ENCODE results near the gene CDK5R2.

Gene CDK5R2

DNA sequence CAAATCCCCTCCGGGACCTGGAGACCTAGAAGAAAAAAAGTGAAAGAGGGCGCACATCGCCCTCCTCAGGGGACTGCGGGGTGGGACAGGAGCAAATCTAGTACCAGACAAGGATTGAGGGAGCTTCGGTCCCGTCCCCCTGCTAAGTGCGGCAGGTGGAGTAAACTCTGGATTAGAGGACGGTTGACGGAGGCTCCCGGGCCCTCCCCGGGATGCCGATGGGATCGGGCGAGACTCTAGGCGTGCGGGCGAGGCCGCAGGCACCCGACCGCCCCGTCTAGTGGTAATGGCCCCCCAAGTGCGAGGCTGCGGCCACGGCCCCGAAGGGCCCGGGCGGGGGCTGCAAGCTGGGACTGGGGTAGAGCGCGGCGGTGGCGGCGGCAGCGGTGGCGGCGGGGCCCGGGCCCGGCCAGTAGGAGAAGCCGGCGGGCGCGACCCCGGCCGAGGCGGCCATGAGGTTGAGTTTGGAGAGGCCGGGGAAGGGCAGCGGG lies 22.0 kb downstream of the CDK5R2 start:
- H3K4me3 ChIP-seq (ENCODE audit: insufficient read length, low read depth), result peak overlapping the region; percentile 29
- no peaks in the 10 kb centered on the region for H3K9me3 ChIP-seq (ENCODE audit: insufficient read depth, low read length)
- H3K36me3 ChIP-seq (ENCODE audit: insufficient read depth, insufficient read length, low read length), result no peaks in the 10 kb centered on the region
- no peak overlapping the region for H3K9ac ChIP-seq (ENCODE audit: insufficient read length, low read depth)
- H3K27me3 ChIP-seq (ENCODE audit: insufficient read depth, insufficient read length), result peaks cover 91% of the 10 kb centered on the region
- DNase-seq (ENCODE audit: low read depth, low spot score), result no peak
- peaks cover 22% of the 10 kb centered on the region for H3K4me1 ChIP-seq (ENCODE audit: insufficient read depth, insufficient read length)
- TF ChIP-seq ZNF274 (IDR thresholded peaks at IDR 0.05; ENCODE audit: low read depth, low read length), result no peak
- TF ChIP-seq YY1 (IDR thresholded peaks at IDR 0.05; ENCODE audit: insufficient read depth, insufficient read length), result no peak
- no peak for TF ChIP-seq SUZ12 (IDR thresholded peaks at IDR 0.05; ENCODE audit: extremely low read depth, insufficient read depth, insufficient read length)

DNA sequence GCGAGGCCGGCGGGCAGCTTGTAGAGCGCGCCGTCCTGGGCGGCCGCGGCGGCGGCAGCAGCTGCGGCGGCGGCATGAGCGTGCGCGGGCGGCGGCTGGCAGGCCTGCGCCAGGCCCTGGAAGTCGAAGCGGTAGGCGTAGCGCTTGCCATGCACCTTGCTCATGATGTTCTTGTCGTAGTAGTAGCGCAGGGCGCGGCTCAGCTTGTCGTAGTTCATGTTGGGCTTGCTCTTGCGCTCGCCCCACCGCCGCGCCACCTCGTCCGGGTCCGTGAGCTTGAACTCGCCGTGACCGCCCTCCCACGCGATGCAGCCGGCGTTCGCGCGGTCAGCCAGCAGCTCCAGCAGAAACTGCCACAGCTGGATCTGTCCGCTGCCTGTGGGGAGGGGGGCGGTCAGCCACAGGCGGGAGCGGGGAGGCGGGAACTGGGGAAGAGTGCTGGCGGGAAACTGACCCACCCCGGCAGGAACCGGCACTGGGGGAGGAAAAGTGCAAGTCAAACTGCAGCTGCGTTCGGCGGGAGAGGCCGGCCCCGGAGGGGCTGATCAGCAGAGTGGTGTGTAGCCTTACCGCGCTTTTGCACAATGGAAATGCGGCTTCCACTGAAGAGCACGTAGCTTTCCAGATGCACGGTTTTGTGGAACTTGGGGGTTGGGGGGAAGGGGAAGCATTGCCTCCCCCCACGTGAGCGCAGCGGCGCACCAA lies 22.6 kb downstream of the CDK5R2 start:
- TF ChIP-seq SUZ12 (IDR thresholded peaks at IDR 0.05; ENCODE audit: extremely low read depth, insufficient read depth, insufficient read length), result peak; percentile 14
- TF ChIP-seq YY1 (IDR thresholded peaks at IDR 0.05; ENCODE audit: insufficient read depth, insufficient read length), result no peak
- no peak for TF ChIP-seq ZNF274 (IDR thresholded peaks at IDR 0.05; ENCODE audit: low read depth, low read length)
- no peaks in the 10 kb centered on the region for H3K36me3 ChIP-seq (ENCODE audit: insufficient read depth, insufficient read length, low read length)
- H3K27me3 ChIP-seq (ENCODE audit: insufficient read depth, insufficient read length), result peaks cover 91% of the 10 kb centered on the region
- H3K9ac ChIP-seq (ENCODE audit: insufficient read length, low read depth), result peak overlapping the region; percentile 58
- no peak for DNase-seq (ENCODE audit: low read depth, low spot score)
- H3K4me3 ChIP-seq (ENCODE audit: insufficient read length, low read depth), result peak overlapping the region; percentile 29
- H3K4me1 ChIP-seq (ENCODE audit: insufficient read depth, insufficient read length), result peaks cover 22% of the 10 kb centered on the region
- H3K9me3 ChIP-seq (ENCODE audit: insufficient read depth, low read length), result no peaks in the 10 kb centered on the region

DNA sequence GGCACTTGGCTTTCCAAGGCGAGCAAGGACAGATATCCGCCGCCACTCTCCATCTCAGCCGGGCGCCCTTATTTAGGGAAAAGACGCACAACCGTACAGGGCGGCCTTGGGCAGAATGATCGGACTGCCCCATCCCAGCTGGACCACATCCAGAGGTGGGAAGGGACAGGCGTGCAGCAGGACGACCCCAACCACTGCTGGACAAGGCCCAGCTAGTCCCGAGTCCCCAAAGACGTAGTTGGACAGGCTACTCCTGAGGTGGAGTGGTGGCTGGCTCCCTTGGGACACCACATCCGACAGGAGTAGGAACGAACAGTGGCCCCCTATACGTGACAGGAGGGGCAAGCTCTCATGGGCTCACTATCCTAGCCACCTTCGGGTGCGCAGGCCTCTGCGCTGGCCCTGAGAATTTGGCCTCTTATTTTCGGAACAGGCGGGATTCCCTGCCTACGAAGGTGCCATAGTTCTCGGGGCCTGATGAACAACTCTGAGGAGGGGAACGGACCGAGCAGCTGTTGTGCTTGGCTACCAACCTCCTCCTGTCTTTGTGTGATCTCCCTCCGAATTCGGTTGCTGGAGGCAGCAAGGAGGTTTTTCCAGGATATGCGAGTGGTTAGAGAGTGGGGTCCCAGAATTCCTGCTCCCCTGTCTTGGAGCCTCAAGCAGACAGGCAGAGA lies 23.3 kb downstream of the CDK5R2 start:
- TF ChIP-seq YY1 (IDR thresholded peaks at IDR 0.05; ENCODE audit: insufficient read depth, insufficient read length), result no peak
- TF ChIP-seq ZNF274 (IDR thresholded peaks at IDR 0.05; ENCODE audit: low read depth, low read length), result no peak
- peak; percentile 94 for TF ChIP-seq SUZ12 (IDR thresholded peaks at IDR 0.05; ENCODE audit: extremely low read depth, insufficient read depth, insufficient read length)
- H3K27me3 ChIP-seq (ENCODE audit: insufficient read depth, insufficient read length), result peaks cover 91% of the 10 kb centered on the region
- no peak for DNase-seq (ENCODE audit: low read depth, low spot score)
- peaks cover 22% of the 10 kb centered on the region for H3K4me1 ChIP-seq (ENCODE audit: insufficient read depth, insufficient read length)
- H3K9ac ChIP-seq (ENCODE audit: insufficient read length, low read depth), result peak overlapping the region; percentile 33
- no peaks in the 10 kb centered on the region for H3K36me3 ChIP-seq (ENCODE audit: insufficient read depth, insufficient read length, low read length)
- no peak overlapping the region for H3K4me3 ChIP-seq (ENCODE audit: insufficient read length, low read depth)
- no peaks in the 10 kb centered on the region for H3K9me3 ChIP-seq (ENCODE audit: insufficient read depth, low read length)

DNA sequence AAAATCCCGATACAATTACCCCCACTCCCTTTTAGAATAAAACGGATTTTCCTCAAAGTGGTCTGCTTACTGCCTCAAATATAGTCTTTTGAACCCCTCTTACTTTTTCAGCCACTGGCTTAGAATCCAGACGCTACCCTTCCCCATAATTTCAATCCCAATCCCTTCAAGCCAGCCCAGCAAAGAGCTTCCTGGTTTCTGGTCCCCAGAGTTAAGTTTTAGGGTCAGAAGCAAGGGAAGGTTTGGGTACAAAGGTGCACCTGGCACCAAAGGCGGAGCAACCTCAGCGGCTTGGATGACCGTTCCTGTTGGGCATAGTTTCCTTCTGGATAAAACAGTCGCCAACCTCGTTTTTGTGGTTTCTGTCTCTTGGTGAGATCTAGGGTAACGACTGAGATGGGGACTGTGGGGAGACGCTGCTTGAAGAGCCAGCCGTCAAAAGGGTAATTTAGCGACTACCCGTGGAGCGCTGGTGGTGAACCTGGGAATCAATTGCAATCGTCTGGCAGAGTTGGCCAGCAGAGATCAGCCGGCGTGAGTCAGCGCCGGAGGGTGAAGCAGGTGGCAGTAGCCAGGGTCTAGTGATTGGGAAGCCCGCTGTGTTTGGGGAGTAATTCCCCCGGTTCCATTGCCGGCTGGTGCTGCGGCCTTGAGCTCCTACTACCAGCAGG lies 23.9 kb downstream of the CDK5R2 start:
- Histone ChIP-seq H3K27me3 (ENCODE audit: insufficient read depth, insufficient read length) (peaks cover 93% of the 10 kb centered on the region), H3K36me3 (ENCODE audit: insufficient read depth, insufficient read length, low read length) (no peaks in the 10 kb centered on the region), H3K4me1 (ENCODE audit: insufficient read depth, insufficient read length) (peaks cover 22% of the 10 kb centered on the region), H3K4me3 (ENCODE audit: insufficient read length, low read depth) (no peak overlapping the region), H3K9ac (ENCODE audit: insufficient read length, low read depth) (no peak overlapping the region), H3K9me3 (ENCODE audit: insufficient read depth, low read length) (no peaks in the 10 kb centered on the region)
- DNase-seq (ENCODE audit: low read depth, low spot score), result no peak
- TF ChIP-seq YY1 (IDR thresholded peaks at IDR 0.05; ENCODE audit: insufficient read depth, insufficient read length) (no peak), SUZ12 (IDR thresholded peaks at IDR 0.05; ENCODE audit: extremely low read depth, insufficient read depth, insufficient read length) (peak; percentile 77)

DNA sequence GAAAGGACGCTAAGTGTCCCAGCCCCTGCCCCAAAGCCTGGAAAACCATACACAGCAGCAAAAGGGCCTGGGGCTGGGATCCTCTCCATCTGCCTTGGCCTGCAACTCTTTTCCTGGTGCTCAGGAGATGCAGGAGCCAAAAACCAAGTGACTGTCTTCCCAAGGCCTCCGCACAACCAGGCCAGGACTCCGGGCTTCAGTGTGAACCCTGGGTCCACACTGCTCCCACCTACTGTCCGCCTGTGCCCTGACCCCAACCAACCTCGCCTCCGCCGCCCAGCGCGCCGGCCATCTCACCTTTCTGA lies 24.4 kb downstream of the CDK5R2 start:
- Histone ChIP-seq H3K36me3 (ENCODE audit: insufficient read depth, insufficient read length, low read length) (no peaks in the 10 kb centered on the region), H3K9ac (ENCODE audit: insufficient read length, low read depth) (no peak overlapping the region), H3K9me3 (ENCODE audit: insufficient read depth, low read length) (no peaks in the 10 kb centered on the region), H3K4me1 (ENCODE audit: insufficient read depth, insufficient read length) (peaks cover 22% of the 10 kb centered on the region), H3K27me3 (ENCODE audit: insufficient read depth, insufficient read length) (peaks cover 93% of the 10 kb centered on the region), H3K4me3 (ENCODE audit: insufficient read length, low read depth) (no peak overlapping the region)
- no peak for TF ChIP-seq SUZ12 (IDR thresholded peaks at IDR 0.05; ENCODE audit: extremely low read depth, insufficient read depth, insufficient read length)
- no peak for TF ChIP-seq YY1 (IDR thresholded peaks at IDR 0.05; ENCODE audit: insufficient read depth, insufficient read length)
- TF ChIP-seq ZNF274 (IDR thresholded peaks at IDR 0.05; ENCODE audit: low read depth, low read length), result no peak
- DNase-seq (ENCODE audit: low read depth, low spot score), result no peak

DNA sequence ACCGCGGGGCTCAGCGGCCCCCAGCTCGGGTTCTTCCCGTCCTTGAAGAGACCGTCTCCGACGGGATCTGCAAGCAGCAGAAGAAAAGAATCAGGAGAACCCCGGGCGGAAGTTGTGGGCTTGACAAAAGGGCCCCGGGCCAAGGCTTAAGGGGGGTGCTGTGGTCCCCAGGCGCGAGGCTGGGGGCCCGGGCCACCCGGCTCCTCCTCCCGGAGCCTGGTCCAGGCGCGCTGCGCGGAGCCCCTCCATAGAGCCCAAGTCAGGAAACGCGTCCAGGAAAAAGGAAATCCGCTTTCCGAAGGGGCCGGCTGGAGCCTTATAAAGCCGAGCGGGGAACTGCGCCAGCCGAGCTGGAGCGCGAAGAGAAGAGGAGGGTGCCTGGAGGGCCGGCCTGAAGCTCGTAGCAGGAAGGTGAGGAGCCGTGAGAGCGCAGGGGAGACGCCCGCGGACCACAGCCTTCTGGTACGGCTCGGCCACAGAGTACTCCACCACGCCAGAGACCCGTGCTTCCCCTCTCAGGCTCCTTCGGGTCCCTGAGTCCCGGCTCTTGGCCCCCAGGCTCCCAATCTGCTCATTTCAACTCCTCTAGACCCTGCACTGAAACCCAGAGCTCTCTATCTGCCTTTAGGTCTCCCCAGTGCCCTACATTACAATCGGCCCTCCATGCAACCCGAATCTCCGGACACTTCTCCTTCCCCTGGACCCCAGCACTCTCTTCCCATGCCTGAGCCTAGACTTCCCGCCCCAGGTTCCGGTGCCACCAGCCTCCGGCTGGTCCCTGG lies 25.0 kb downstream of the CDK5R2 start:
- TF ChIP-seq ZNF274 (IDR thresholded peaks at IDR 0.05; ENCODE audit: low read depth, low read length) (no peak), YY1 (IDR thresholded peaks at IDR 0.05; ENCODE audit: insufficient read depth, insufficient read length) (no peak), SUZ12 (IDR thresholded peaks at IDR 0.05; ENCODE audit: extremely low read depth, insufficient read depth, insufficient read length) (peak; percentile 95)
- H3K27me3 ChIP-seq (ENCODE audit: insufficient read depth, insufficient read length), result peaks cover 95% of the 10 kb centered on the region
- no peaks in the 10 kb centered on the region for H3K9me3 ChIP-seq (ENCODE audit: insufficient read depth, low read length)
- no peak for DNase-seq (ENCODE audit: low read depth, low spot score)
- H3K36me3 ChIP-seq (ENCODE audit: insufficient read depth, insufficient read length, low read length), result no peaks in the 10 kb centered on the region
- peak overlapping the region; percentile 37 for H3K9ac ChIP-seq (ENCODE audit: insufficient read length, low read depth)
- H3K4me1 ChIP-seq (ENCODE audit: insufficient read depth, insufficient read length), result peaks cover 20% of the 10 kb centered on the region
- peak overlapping the region; percentile 41 for H3K4me3 ChIP-seq (ENCODE audit: insufficient read length, low read depth)
